COLO668 (cell line): Measurements from ENCODE around the gene BDP1.
"Not testable (repeated sequence)": the region's sequence is repeated elsewhere in the genome, so short reads cannot be mapped to it uniquely, and the experiment has no call there.

Experiments
- DNase-seq: peaks from one replicate; lab custom pipeline; 2025; ENCODE audit not compliant: unreplicated experiment; lab: John Stamatoyannopoulos, UW

Gene BDP1

GRCh38 chr5:71609916-71610315, 154.5 kb downstream of the BDP1 start:
- DNase-seq, result not testable (repeated sequence)

- DNase-seq, result no peak
Measured at GRCh38 chr5:71615809-71616208, 160.4 kb downstream of the BDP1 start.
